GM12878 (cell line): ENCODE measurements around the gene ZNF525. TPM values are rescaled to one million over a fixed set of nuclear protein-coding genes. Genes with fewer than 3 reads are reported as not detected.
"Not testable (repeated sequence)": the region's sequence is repeated elsewhere in the genome, so short reads cannot be mapped to it uniquely, and the experiment has no call there.

Experiments used
- ATAC-seq: fragments of 200-7000 bp; cut with Tn5 transposase; 3 replicates; pipeline ENCODE4 v1.9.1; 2020; ENCODE audit warnings: mild to moderate bottlenecking, moderate library complexity
- BruUV-seq: library from RNA; stranded (reverse); fragments of 400-500 nt; replicated peaks from 2 replicates; lab custom pipeline; 2021; lab: Mats Ljungman, UMichigan
- CTCF ChIA-PET: fragments of 300-600 bp; sonication (Branson Sonifier 250); formaldehyde crosslinking; extraction: SDS; loops from one replicate; lab custom pipeline; 2021; ENCODE audit warnings: inconsistent platforms; lab: Yijun Ruan, JAX
- POLR2A ChIA-PET: fragments of 350-600 bp; formaldehyde crosslinking; extraction: SDS; loops from one replicate; lab custom pipeline; 2021; ENCODE audit warnings: inconsistent platforms; lab: Charles Lee
- RAD21 ChIA-PET: fragments of 300-600 bp; sonication (Branson Sonifier 250); formaldehyde crosslinking; loops from one replicate; lab custom pipeline; 2023; ENCODE audit warnings: antibody characterized with exemption; ENCODE audit not compliant: unreplicated experiment; lab: Charles Lee
- SMC1A ChIA-PET: fragments of 300-600 bp; sonication (Branson Sonifier 250); formaldehyde crosslinking; loops from one replicate; lab custom pipeline; 2023; ENCODE audit not compliant: unreplicated experiment, uncharacterized antibody; lab: Charles Lee
- DNase-seq: peaks from one replicate; pipeline ENCODE4 v3.0.0-alpha.2; 2011; ENCODE audit warnings: low read depth, low spot score
- FAIRE-seq: peaks from 3 replicates; lab custom pipeline; 2011; peaks lifted over from hg19 to GRCh38; lab: Jason Lieb, UNC
- H2AFZ ChIP-seq: 2 replicates; pipeline ENCODE4 v1.6.0; 2011; ENCODE audit warnings: low read depth, low read length, control low read depth; ENCODE audit not compliant: control insufficient read depth
- H3K27ac ChIP-seq: 2 replicates; pipeline ENCODE4 v1.5.1; 2011; ENCODE audit warnings: control low read depth; ENCODE audit not compliant: control insufficient read depth, insufficient read depth
- H3K27me3 ChIP-seq, 2 experiments: replicated peaks in 1 of 2; 2 replicates each; pipeline versions ENCODE4 v1.6.0 to v1.6.1; 2011; ENCODE audit warnings: low read length in 1 of 2; ENCODE audit not compliant: control insufficient read depth in 2 of 2, insufficient read depth in 2 of 2
- H3K36me3 ChIP-seq, 2 experiments: 2 replicates each; pipeline ENCODE4 v1.5.1; 2011; ENCODE audit warnings: low read length in 1 of 2; ENCODE audit not compliant: control insufficient read depth in 2 of 2, insufficient read depth in 2 of 2
- H3K4me1 ChIP-seq: 2 replicates; pipeline ENCODE4 v1.6.1; 2011; ENCODE audit warnings: mild to moderate bottlenecking, low read length, moderate library complexity, mixed read lengths; ENCODE audit not compliant: control insufficient read depth, insufficient read depth
- H3K4me2 ChIP-seq: 2 replicates; pipeline ENCODE4 v1.6.0; 2011; ENCODE audit warnings: control low read depth; ENCODE audit not compliant: control insufficient read depth, insufficient read depth
- H3K4me3 ChIP-seq: fragments of 200-600 bp; sonication (generic); 2 replicates; pipeline ENCODE4 v1.5.1; 2016
- H3K79me2 ChIP-seq: 2 replicates; pipeline ENCODE4 v1.6.0; 2011; ENCODE audit warnings: low read length; ENCODE audit not compliant: control insufficient read depth, insufficient read depth
- H3K9ac ChIP-seq: 2 replicates; pipeline ENCODE4 v1.8.0; 2011; ENCODE audit warnings: low read length, control low read depth, mixed read lengths; ENCODE audit not compliant: control insufficient read depth, insufficient read depth
- H3K9me3 ChIP-seq: replicated peaks from 3 replicates; pipeline ENCODE4 v1.5.1; 2011; ENCODE audit warnings: mild to moderate bottlenecking, low read length; ENCODE audit not compliant: control insufficient read depth, insufficient read depth
- H4K20me1 ChIP-seq: 2 replicates; pipeline ENCODE4 v1.6.0; 2011; ENCODE audit not compliant: control insufficient read depth, insufficient read depth
- BHLHE40 ChIP-seq, 2 experiments: fragments of 450-650 bp in 1 of 2; IDR thresholded peaks; 2 replicates each; pipeline ENCODE4 v1.6.1; 2011 to 2017; ENCODE audit warnings: low read depth in 2 of 2, borderline replicate concordance in 1 of 2, improper control_type of control experiment in 1 of 2, low read length in 1 of 2, mild to moderate bottlenecking in 1 of 2
- CHD1 ChIP-seq: IDR thresholded peaks from 2 replicates; pipeline ENCODE4 v1.6.1; 2012; ENCODE audit warnings: low read depth, low read length, improper control_type of control experiment
- EP300 ChIP-seq, 2 experiments: fragments of 150-350 bp in 1 of 2; IDR thresholded peaks; 2 replicates each; pipeline ENCODE4 v1.6.1; 2011 to 2012; ENCODE audit warnings: low read depth in 2 of 2, low read length in 2 of 2, borderline replicate concordance in 1 of 2, improper control_type of control experiment in 1 of 2, inconsistent platforms in 1 of 2; ENCODE audit not compliant: control insufficient read depth in 1 of 2
- FOXK2 ChIP-seq: fragments of 450-650 bp; IDR thresholded peaks from 2 replicates; pipeline ENCODE4 v1.6.1; 2017; ENCODE audit warnings: mild to moderate bottlenecking, moderate library complexity
- HDAC6 ChIP-seq: fragments of 200-600 bp; sonication (generic); IDR thresholded peaks from one replicate; pipeline ENCODE4 v1.8.0; 2017; ENCODE audit warnings: antibody characterized with exemption; ENCODE audit not compliant: unreplicated experiment
- IRF4 ChIP-seq: IDR thresholded peaks from 2 replicates; pipeline ENCODE4 v1.6.1; 2011; ENCODE audit warnings: low read depth, low read length
- JUND ChIP-seq: IDR thresholded peaks from 2 replicates; pipeline ENCODE4 v1.6.1; 2012; ENCODE audit warnings: low read depth, mild to moderate bottlenecking, low read length, improper control_type of control experiment, moderate library complexity
- LARP7 ChIP-seq: fragments of 450-650 bp; IDR thresholded peaks from 2 replicates; pipeline ENCODE4 v1.6.1; 2017; ENCODE audit warnings: mild to moderate bottlenecking
- MYC ChIP-seq: IDR thresholded peaks from 2 replicates; pipeline ENCODE4 v1.6.1; 2011; ENCODE audit warnings: mild to moderate bottlenecking, low read length, moderate library complexity, inconsistent platforms; ENCODE audit not compliant: insufficient read depth, insufficient replicate concordance, insufficient read length, severe bottlenecking
- POU2F2 ChIP-seq: IDR thresholded peaks from 3 replicates; pipeline ENCODE4 v1.6.1; 2011; ENCODE audit warnings: low read depth, mild to moderate bottlenecking, low read length, borderline replicate concordance
- RAD51 ChIP-seq: fragments of 450-650 bp; IDR thresholded peaks from 2 replicates; pipeline ENCODE4 v1.6.1; 2016; ENCODE audit warnings: moderate library complexity, mild to moderate bottlenecking, inconsistent platforms
- TBL1XR1 ChIP-seq: IDR thresholded peaks from 2 replicates; pipeline ENCODE4 v1.6.1; 2012; ENCODE audit warnings: low read depth, low read length, improper control_type of control experiment
- TCF12 ChIP-seq: IDR thresholded peaks from 2 replicates; pipeline ENCODE4 v1.6.1; 2011; ENCODE audit warnings: low read depth, mild to moderate bottlenecking, low read length
- ZBTB4 ChIP-seq: fragments of 450-650 bp; formaldehyde crosslinking; IDR thresholded peaks from 2 replicates; pipeline ENCODE4 v1.4.0; 2022; ENCODE audit warnings: mild to moderate bottlenecking, moderate library complexity
- WGBS: methylation state at CpG from one replicate; pipeline ENCODE4 v1.1.6; 2016; ENCODE audit warnings: low lambda C conversion rate; ENCODE audit not compliant: insufficient replicate concordance, insufficient coverage; ENCODE audit errors: missing lambda C conversion rate; 5-methylcytosine and 5-hydroxymethylcytosine counted together
- in situ Hi-C: fragments of 300-500 bp; cut with MboI; formaldehyde crosslinking; loops from 9 replicates; pipeline ENCODE4 v1.14.3; 2018; ENCODE audit warnings: mixed read lengths
- intact Hi-C: fragments of 100-400 bp; cut with micrococcal nuclease; formaldehyde crosslinking; loops from one replicate; pipeline ENCODE4 v1.14.2; 2022; ENCODE audit not compliant: unreplicated experiment
- polyA plus RNA-seq, 11 experiments: library from polyadenylated mRNA; depleted of rRNA in 4 of 11; unstranded in 6 of 11; stranded (reverse) in 5 of 11; fragments of >200 nt; fragmentation: Nextera tagmentation in 4 of 11; fragmentation: Illumina TruSeq in 1 of 11; extraction: Ambion mirVana in 4 of 11; extraction: Trizol in 1 of 11; gene quantifications; 1 replicate in 1 of 11; 2 replicates in 10 of 11; pipeline versions ENCODE4 v1.2.1 to v1.2.3, GENCODE V29; 2011 to 2016; ENCODE audit warnings: inconsistent platforms in 2 of 11, missing spikeins in 2 of 11, low read depth in 1 of 11
- total RNA-seq, 4 experiments: library from RNA; depleted of rRNA in 3 of 4; stranded (reverse); fragments of >200 nt in 3 of 4; fragmentation: Illumina TruSeq in 1 of 4; extraction: Trizol in 1 of 4; gene quantifications; 2 replicates each; pipeline versions ENCODE4 v1.2.1 to v1.2.3, GENCODE V29; 2013 to 2021

The ZNF525 gene
- total and polyA plus RNA-seq, 10 of the 15 experiments (the other 5 are each of a cell fraction or from before 2014, with no cell fraction given): 3.0 to 25.8 (median 9.4) TPM

DNA sequence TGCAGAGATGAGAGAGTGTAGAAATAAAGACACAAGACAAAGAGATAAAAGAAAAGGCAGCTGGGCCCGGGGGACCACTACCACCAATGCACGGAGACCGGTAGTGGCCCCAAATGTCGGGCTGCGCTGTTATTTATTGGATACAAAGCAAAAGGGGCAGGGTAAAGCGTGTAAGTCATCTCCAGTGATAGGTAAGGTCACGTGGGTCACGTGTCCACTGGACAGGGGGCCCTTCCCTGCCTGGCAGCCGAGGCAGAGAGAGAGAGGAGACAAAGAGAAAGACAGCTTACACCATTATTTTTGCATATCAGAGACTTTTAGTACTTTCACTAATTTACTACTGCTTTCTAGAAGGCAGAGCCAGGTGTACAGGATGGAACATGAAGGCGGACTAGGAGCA, 5.4 kb upstream of the ZNF525 start:
- H2AFZ ChIP-seq, H3K9ac ChIP-seq, H3K79me2 ChIP-seq, in situ Hi-C loops, H3K4me2 ChIP-seq, H3K27ac ChIP-seq, DNase-seq, H3K27me3 ChIP-seq, ATAC-seq, H3K36me3 ChIP-seq, H3K9me3 ChIP-seq, H3K4me1 ChIP-seq, H4K20me1 ChIP-seq, intact Hi-C loops, BruUV-seq, FAIRE-seq, POLR2A ChIA-PET, H3K4me3 ChIP-seq, RAD21 ChIA-PET: not testable (repeated sequence)
- ChIA-PET CTCF (interaction anchor here (1.5 kb wide), 1 partner anchor 165 kb away, joined by 3 read pairs; no protein-coding TSS in a partner anchor), SMC1A (interaction anchor here (1.8 kb wide), 1 partner anchor 164 kb away, joined by 5 read pairs; no protein-coding TSS in a partner anchor)
- TF ChIP-seq BHLHE40 (IDR thresholded peaks at IDR 0.05; ENCODE audit: borderline replicate concordance in 1 of 2, low read depth in 2 of 2, low read length in 1 of 2) (peak in 1 of 2 experiments; percentile 52; a peak in 1 of 4 replicates), RAD51 (peak; percentile 79)
- WGBS: 55% methylated on average over 10 of the region's 10 CpGs

DNA sequence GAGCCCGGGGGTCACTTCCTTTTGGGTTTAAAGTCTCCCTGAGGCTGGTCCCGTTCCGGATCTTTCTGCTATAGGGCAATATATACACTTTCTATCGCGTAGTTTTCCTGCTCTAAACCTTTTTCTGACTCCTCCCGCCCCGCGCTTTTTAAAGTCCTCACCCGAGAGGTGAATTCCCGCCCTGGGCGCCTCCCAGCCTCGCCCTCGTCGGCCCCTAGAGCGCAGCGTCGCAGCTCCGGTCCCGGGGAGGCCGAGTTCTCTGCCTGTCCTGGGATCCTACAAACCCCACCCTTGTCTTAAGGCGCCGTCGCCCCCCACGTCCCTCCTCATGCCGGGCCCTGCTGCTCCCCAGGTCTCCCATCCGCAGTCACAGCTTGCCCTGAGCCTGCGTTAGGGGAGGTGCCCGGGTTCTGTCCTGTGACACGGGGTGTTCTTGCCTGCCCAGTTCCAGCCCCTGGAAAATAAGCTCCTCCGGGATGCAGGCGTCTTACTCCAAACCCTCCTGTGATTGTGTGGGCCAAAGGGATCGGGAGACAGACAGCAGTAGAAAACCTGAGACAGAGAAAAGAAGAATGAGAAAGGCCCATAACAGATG, 491 bp downstream of the ZNF525 start:
- SMC1A ChIA-PET: no interaction called here
- CTCF ChIA-PET: interaction anchor here (0.6 to 1.9 kb wide), 3 partner anchors 29 to 99 kb away, joined by 3 to 4 read pairs (median 4); partner anchors contain the start of gene ZNF765
- peak overlapping the region; percentile 72 for H3K4me2 ChIP-seq
- no peaks in the 10 kb centered on the region for H3K4me1 ChIP-seq
- ATAC-seq (peak; percentile 81), FAIRE-seq (no peak), DNase-seq (no peak)
- H3K27ac ChIP-seq: peak overlapping the region; percentile 87
- TSS peak; percentile 74 for BruUV-seq
- peak overlapping the region; percentile 86 for H3K4me3 ChIP-seq
- H3K27me3 ChIP-seq: no peaks in the 10 kb centered on the region
- no peaks in the 10 kb centered on the region for H3K36me3 ChIP-seq
- H3K9me3 ChIP-seq: peaks cover 3% of the 10 kb centered on the region; the same call in 2 of the 3 replicates
- in situ Hi-C loops (no loop called here), intact Hi-C loops (no loop called here)
- RAD21 ChIA-PET: no interaction called here
- WGBS: 2% methylated on average over 32 of the region's 32 CpGs
- H3K9ac ChIP-seq: peak overlapping the region; percentile 95
- H4K20me1 ChIP-seq: no peaks in the 10 kb centered on the region
- peak overlapping the region; percentile 92 for H2AFZ ChIP-seq
- peaks cover 2% of the 10 kb centered on the region for H3K79me2 ChIP-seq
- POLR2A ChIA-PET: interaction anchor here (0.9 kb wide), 1 partner anchor 29 kb away, joined by 5 read pairs; no protein-coding TSS in a partner anchor
- TF ChIP-seq MYC: no peak
- TF ChIP-seq LARP7: no peak
- no peak for TF ChIP-seq FOXK2
- no peak for TF ChIP-seq TCF12
- no peak for TF ChIP-seq ZBTB4 (CRISPR knock-in tag)
- TF ChIP-seq CHD1: no peak
- 0 out of 3 replicates have a peak, but pooled peaks have one; percentile 3 for TF ChIP-seq POU2F2
- no peak for TF ChIP-seq IRF4
- TF ChIP-seq HDAC6: no peak
- TF ChIP-seq EP300 (IDR thresholded peaks at IDR 0.05; ENCODE audit: borderline replicate concordance in 1 of 2, control insufficient read depth in 1 of 2, low read depth in 2 of 2, low read length in 2 of 2): no peak
- TF ChIP-seq JUND: no peak
- no peak for TF ChIP-seq TBL1XR1
